ENCODE results near the gene MUS81. TPM values are rescaled to one million over a fixed set of nuclear protein-coding genes. Genes with fewer than 3 reads are reported as not detected.
A peak's percentile ranks its signal among the peaks of the same experiment; 100 is the strongest.

MUS81 gene
- total RNA-seq, 3 donors from 2014 or later (not counting 1 experiment from before 2014, with no cell fraction given) = 71.6 to 93.4 (median 73.6) TPM

DNA sequence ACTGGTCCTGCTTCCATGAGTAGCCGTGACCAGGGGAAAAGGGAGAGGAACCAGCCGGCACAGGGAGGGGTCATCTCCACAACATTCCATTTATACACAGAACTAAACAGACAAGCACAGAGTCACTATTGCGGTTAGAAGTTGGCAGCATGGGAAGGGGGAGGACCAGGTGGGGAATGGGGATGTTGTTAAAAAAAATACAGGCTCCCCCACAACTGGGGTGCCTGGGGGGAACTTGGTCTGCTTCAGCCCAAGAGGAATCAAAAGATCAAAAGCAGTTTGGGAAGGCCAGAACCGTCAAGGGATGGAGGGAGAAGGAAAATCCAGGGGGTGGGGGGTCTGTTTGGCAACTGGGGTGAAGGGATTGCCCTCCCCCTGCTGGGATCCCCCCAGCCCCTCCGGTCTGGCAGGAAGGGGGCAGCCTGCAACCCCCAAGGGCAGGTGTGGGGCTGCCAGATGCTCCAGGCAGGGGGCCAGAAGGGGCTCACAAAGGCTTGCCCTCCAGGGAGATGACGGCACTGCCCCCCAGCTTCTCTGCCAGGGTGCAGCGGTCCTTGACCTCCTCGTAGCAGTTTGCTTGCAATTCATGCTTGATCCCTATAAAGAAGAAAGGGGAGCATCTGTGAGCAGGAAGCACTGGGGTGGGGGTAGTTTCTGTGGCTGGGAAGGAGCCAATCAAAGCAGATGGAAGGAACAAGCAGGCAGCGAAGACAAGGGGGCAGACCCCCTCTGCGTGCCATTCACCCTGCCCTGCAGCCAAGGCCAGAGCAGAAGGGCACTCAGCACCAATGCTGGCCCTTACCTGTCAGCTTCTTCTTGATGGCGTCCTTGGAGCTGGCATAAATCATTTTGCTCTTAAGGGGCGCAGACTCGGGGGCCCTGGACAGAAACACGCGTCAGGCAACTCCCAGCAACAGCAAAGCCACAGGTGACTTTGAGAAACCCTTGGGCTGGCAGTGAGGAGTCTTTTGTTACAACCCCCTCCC is 5.1 kb upstream of the MUS81 start:
- intact Hi-C loops (cut with micrococcal nuclease) = loop anchor here (5.0 kb wide), 1 partner anchor 62 kb away; the partner anchor contains the start of genes C11orf68 and DRAP1
- Mint-ChIP-seq H3K27ac (peak overlapping the region; percentile 74 to 94), H3K4me1 (peaks cover 49 to 59% of the 10 kb centered on the region in 2 donors)

DNA sequence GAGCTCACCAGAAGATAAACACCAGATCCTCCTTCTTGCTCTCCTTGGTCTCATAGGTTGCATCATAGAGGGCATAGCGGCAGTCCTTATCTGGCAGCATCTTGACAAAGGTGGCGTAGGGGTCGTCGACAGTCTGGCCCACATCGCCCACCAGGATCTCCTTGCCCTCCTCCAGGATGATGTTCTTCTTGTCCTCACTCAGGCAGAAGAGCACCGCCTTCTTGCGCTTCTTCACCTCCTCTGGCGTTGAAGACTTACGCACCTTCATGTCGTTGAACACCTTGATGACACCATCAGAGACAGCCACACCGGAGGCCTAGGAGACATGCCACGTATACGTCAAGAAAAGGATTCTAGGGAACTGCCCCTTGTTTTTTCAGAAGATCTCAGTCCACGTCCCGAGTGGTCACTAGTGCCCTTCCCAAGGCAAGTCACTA is 4.3 kb upstream of the MUS81 start:
- peaks cover 57 to 67% of the 10 kb centered on the region in 2 donors for H3K4me1 Mint-ChIP-seq
- no peak overlapping the region for H3K27ac ChIP-seq (ENCODE audit: low read length)
- peaks cover 7% of the 10 kb centered on the region for H3K36me3 Mint-ChIP-seq
- intact Hi-C loops (cut with micrococcal nuclease) = loop anchor here (5.0 kb wide), 1 partner anchor 61 kb away; the partner anchor contains the start of genes C11orf68 and DRAP1
- no peak for DNase-seq
- H3K9me3 ChIP-seq (ENCODE audit: control insufficient read depth, insufficient read depth, low read length) = peaks cover 4% of the 10 kb centered on the region
- peak overlapping the region; percentile 92 for H3K4me3 Mint-ChIP-seq
- H3K27ac Mint-ChIP-seq = peak overlapping the region; percentile 94 to 98
- 80% methylated on average over 15 of the region's 15 CpGs for WGBS (ENCODE audit: insufficient coverage)
- TF ChIP-seq, protein P1, sequence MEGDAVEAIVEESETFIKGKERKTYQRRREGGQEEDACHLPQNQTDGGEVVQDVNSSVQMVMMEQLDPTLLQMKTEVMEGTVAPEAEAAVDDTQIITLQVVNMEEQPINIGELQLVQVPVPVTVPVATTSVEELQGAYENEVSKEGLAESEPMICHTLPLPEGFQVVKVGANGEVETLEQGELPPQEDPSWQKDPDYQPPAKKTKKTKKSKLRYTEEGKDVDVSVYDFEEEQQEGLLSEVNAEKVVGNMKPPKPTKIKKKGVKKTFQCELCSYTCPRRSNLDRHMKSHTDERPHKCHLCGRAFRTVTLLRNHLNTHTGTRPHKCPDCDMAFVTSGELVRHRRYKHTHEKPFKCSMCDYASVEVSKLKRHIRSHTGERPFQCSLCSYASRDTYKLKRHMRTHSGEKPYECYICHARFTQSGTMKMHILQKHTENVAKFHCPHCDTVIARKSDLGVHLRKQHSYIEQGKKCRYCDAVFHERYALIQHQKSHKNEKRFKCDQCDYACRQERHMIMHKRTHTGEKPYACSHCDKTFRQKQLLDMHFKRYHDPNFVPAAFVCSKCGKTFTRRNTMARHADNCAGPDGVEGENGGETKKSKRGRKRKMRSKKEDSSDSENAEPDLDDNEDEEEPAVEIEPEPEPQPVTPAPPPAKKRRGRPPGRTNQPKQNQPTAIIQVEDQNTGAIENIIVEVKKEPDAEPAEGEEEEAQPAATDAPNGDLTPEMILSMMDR (IDR thresholded peaks at IDR 0.05) = no peak
- H3K36me3 ChIP-seq (ENCODE audit: control insufficient read depth, insufficient read depth, low read length) = peaks cover 52% of the 10 kb centered on the region
- H3K27me3 Mint-ChIP-seq (ENCODE audit: low read depth in 2 of 2) = no peaks in the 10 kb centered on the region
- ATAC-seq = no peak
- no peaks in the 10 kb centered on the region for H3K9me3 Mint-ChIP-seq
- no peaks in the 10 kb centered on the region for H3K27me3 ChIP-seq (ENCODE audit: control insufficient read depth, insufficient read depth, low read length)
- H3K4me3 ChIP-seq (ENCODE audit: low read length) = no peak overlapping the region
- peaks cover 48% of the 10 kb centered on the region for H3K4me1 ChIP-seq (ENCODE audit: control insufficient read depth, insufficient read depth, low read length)

More for the DNA sequence above, 5.1 kb upstream of the MUS81 start:
- no peak for ATAC-seq
- Mint-ChIP-seq H3K9me3 (no peaks in the 10 kb centered on the region), H3K36me3 (peaks cover 7% of the 10 kb centered on the region), H3K27me3 (ENCODE audit: low read depth in 2 of 2) (no peaks in the 10 kb centered on the region), H3K4me3 (peak overlapping the region; percentile 92)
- H3K4me1 ChIP-seq (ENCODE audit: control insufficient read depth, insufficient read depth, low read length) = peaks cover 45% of the 10 kb centered on the region
- H3K9me3 ChIP-seq (ENCODE audit: control insufficient read depth, insufficient read depth, low read length) = peaks cover 4% of the 10 kb centered on the region
- H3K36me3 ChIP-seq (ENCODE audit: control insufficient read depth, insufficient read depth, low read length) = peaks cover 54% of the 10 kb centered on the region
- no peak overlapping the region for H3K27ac ChIP-seq (ENCODE audit: low read length)
- peak in 1 of 2 donors; percentile 24 for DNase-seq
- TF ChIP-seq, protein P1 (IDR thresholded peaks at IDR 0.05) = no peak
- 81% methylated on average over 13 of the region's 15 CpGs for WGBS (ENCODE audit: insufficient coverage)
- no peak overlapping the region for H3K4me3 ChIP-seq (ENCODE audit: low read length)
- no peaks in the 10 kb centered on the region for H3K27me3 ChIP-seq (ENCODE audit: control insufficient read depth, insufficient read depth, low read length)

DNA sequence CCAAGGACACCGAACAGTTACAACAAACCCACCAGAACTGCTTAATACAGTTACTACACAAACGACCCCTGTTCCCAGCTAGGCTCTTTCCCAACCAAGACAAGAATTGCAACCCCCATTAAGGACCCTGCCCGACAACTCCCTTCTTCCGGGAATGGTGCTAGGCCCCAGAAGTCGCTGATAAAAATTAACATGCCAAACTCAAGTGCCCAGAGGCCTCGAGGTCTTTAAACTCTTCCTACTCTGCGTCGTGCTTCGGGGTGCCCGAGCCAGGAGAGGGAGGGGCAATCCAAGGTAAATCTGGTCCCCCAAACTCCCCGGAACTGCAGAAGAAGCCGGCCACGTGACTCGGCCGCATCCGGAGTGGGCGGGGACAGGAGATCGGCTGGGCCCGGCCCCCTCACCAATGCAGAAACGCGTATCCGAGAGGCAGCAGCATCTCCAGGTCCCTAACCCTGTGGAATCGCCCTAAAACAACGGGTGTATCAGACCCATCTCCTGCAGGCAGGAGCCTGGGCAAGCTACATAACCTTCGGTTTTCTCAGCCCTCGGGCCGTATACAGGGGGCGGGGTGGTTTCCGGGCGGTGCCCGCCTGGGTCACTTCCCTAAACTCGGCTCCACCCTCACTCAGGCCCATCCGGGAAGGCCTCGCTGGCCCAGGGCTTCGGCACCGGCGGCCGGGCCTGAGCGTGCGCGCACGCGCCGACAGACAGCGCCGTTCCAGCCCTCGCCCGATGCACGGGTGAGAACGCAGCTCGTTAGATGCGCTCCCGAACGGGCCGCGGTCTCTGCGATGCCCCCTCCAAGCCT is 3.3 kb upstream of the MUS81 start:
- H3K27ac Mint-ChIP-seq = peak overlapping the region; percentile 94 to 98
- WGBS (ENCODE audit: insufficient coverage) = 1% methylated on average over 57 of the region's 57 CpGs
- Histone ChIP-seq H3K9me3 (ENCODE audit: control insufficient read depth, insufficient read depth, low read length) (no peaks in the 10 kb centered on the region), H3K27me3 (ENCODE audit: control insufficient read depth, insufficient read depth, low read length) (no peaks in the 10 kb centered on the region), H3K36me3 (ENCODE audit: control insufficient read depth, insufficient read depth, low read length) (peaks cover 42% of the 10 kb centered on the region), H3K27ac (ENCODE audit: low read length) (peak overlapping the region; percentile 55), H3K4me3 (ENCODE audit: low read length) (peak overlapping the region; percentile 77), H3K4me1 (ENCODE audit: control insufficient read depth, insufficient read depth, low read length) (peaks cover 58% of the 10 kb centered on the region)
- H3K4me1 Mint-ChIP-seq = peaks cover 57 to 69% of the 10 kb centered on the region in 2 donors
- no peaks in the 10 kb centered on the region for H3K9me3 Mint-ChIP-seq
- peak overlapping the region; percentile 92 for H3K4me3 Mint-ChIP-seq
- no peaks in the 10 kb centered on the region for H3K27me3 Mint-ChIP-seq (ENCODE audit: low read depth in 2 of 2)
- peak; percentile 9 to 36 (median 24) for ATAC-seq
- intact Hi-C loops (cut with micrococcal nuclease) = loop anchor here (5.0 kb wide), 1 partner anchor 60 kb away; the partner anchor contains the start of genes C11orf68 and DRAP1
- DNase-seq = peak; percentile 80 to 89
- peaks cover 7% of the 10 kb centered on the region for H3K36me3 Mint-ChIP-seq
- TF ChIP-seq, protein P1 (IDR thresholded peaks at IDR 0.05) = no peak
